ENCODE results near the gene ZEB1.
"Not testable (repeated sequence)": the region's sequence is repeated elsewhere in the genome, so short reads cannot be mapped to it uniquely, and the experiment has no call there.

ZEB1 gene

GRCh38 chr10:31422634-31423033 lies 103.6 kb downstream of the ZEB1 start:
- Histone ChIP-seq H3K36me3 (no peaks in the 10 kb centered on the region; the same call in 1 of the 2 replicates), H3K27me3 (no peaks in the 10 kb centered on the region), H3K4me1 (peaks cover 8% of the 10 kb centered on the region; the same call in 1 of the 2 replicates), H3K9me3 (no peaks in the 10 kb centered on the region), H3K4me3 (ENCODE audit: low read depth, low read length) (no peak overlapping the region)
- TF ChIP-seq CTCF (IDR thresholded peaks at IDR 0.05; ENCODE audit: low read depth, low read length) = no peak
- DNase-seq = no peak

GRCh38 chr10:31424473-31424872 lies 105.5 kb downstream of the ZEB1 start:
- H3K4me1 ChIP-seq = peaks cover 8% of the 10 kb centered on the region; the same call in 1 of the 2 replicates
- no peaks in the 10 kb centered on the region for H3K27me3 ChIP-seq
- H3K36me3 ChIP-seq = no peaks in the 10 kb centered on the region; the same call in 1 of the 2 replicates
- H3K9me3 ChIP-seq = no peaks in the 10 kb centered on the region
- no peak overlapping the region for H3K4me3 ChIP-seq (ENCODE audit: low read depth, low read length)
- no peak for DNase-seq
- TF ChIP-seq CTCF (IDR thresholded peaks at IDR 0.05; ENCODE audit: low read depth, low read length) = no peak

GRCh38 chr10:31426401-31426800 lies 107.4 kb downstream of the ZEB1 start:
- Histone ChIP-seq H3K27me3 (no peaks in the 10 kb centered on the region), H3K4me3 (ENCODE audit: low read depth, low read length) (no peak overlapping the region), H3K4me1 (peaks cover 5% of the 10 kb centered on the region; the same call in 1 of the 2 replicates), H3K36me3 (no peaks in the 10 kb centered on the region; the same call in 1 of the 2 replicates), H3K9me3 (no peaks in the 10 kb centered on the region)
- no peak for DNase-seq
- TF ChIP-seq CTCF (IDR thresholded peaks at IDR 0.05; ENCODE audit: low read depth, low read length) = no peak

- not testable (repeated sequence) for H3K27me3 ChIP-seq; H3K9me3 ChIP-seq; H3K36me3 ChIP-seq; DNase-seq; H3K4me1 ChIP-seq; H3K4me3 ChIP-seq (ENCODE audit: low read depth, low read length)
Measured at GRCh38 chr10:31427334-31427733, 108.3 kb downstream of the ZEB1 start.

- not testable (repeated sequence) for H3K4me1 ChIP-seq; H3K4me3 ChIP-seq (ENCODE audit: low read depth, low read length); H3K36me3 ChIP-seq; H3K27me3 ChIP-seq; H3K9me3 ChIP-seq; DNase-seq
Measured at GRCh38 chr10:31428499-31428898, 109.5 kb downstream of the ZEB1 start.

GRCh38 chr10:31431021-31431420 lies 112.0 kb downstream of the ZEB1 start:
- Histone ChIP-seq H3K9me3 (no peaks in the 10 kb centered on the region), H3K4me3 (ENCODE audit: low read depth, low read length) (no peak overlapping the region), H3K27me3 (no peaks in the 10 kb centered on the region), H3K4me1 (peaks cover 4% of the 10 kb centered on the region; the same call in 1 of the 2 replicates), H3K36me3 (no peaks in the 10 kb centered on the region)
- no peak for TF ChIP-seq CTCF (IDR thresholded peaks at IDR 0.05; ENCODE audit: low read depth, low read length)
- no peak for DNase-seq

- H3K9me3 ChIP-seq = no peaks in the 10 kb centered on the region
- H3K4me1 ChIP-seq = no peaks in the 10 kb centered on the region
- no peak for DNase-seq
- no peak for TF ChIP-seq CTCF (IDR thresholded peaks at IDR 0.05; ENCODE audit: low read depth, low read length)
- H3K27me3 ChIP-seq = no peaks in the 10 kb centered on the region
- no peaks in the 10 kb centered on the region for H3K36me3 ChIP-seq
- no peak overlapping the region for H3K4me3 ChIP-seq (ENCODE audit: low read depth, low read length)
Measured at GRCh38 chr10:31437959-31438358, 118.9 kb downstream of the ZEB1 start.

All from BE2C (cell line).